Measurements from ENCODE around the gene ZDHHC21.

DNA sequence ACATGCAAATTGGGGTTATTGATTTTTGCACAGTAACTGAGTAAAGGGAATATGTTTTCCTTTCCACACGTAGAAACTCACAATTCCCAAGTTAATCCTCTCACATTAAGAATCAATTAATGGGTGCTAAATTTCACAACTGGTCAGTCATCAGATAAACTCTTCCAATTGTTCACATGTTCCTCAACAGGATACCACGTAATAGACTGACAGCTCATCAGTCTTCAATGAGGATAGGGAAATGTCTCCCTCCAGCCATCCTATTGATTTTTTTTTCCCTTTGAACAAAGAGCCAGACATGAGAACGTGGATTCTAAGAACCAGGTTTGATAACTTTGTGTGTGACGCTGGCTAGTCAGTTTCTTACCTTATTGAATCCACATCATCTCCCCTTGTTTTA, 30.1 kb upstream of the ZDHHC21 start:
- no peak for TF ChIP-seq POLR2A (IDR thresholded peaks at IDR 0.05)
- no peak for TF ChIP-seq CTCF (IDR thresholded peaks at IDR 0.05)

All from thyroid gland (tissue), 4 donors.